SK-N-SH treated with all-trans-retinoic acid at 6 μM for 48 hours (cell line): Measurements from ENCODE around the gene FGGY.

ENCODE experiments used
- ARNTL ChIP-seq: fragments of 450-650 bp; formaldehyde crosslinking; IDR thresholded peaks from 2 replicates; pipeline ENCODE4 v1.5.0; 2020; ENCODE audit warnings: low read depth, mild to moderate bottlenecking, moderate library complexity, borderline replicate concordance
- ESRRG ChIP-seq: fragments of 250-450 bp; sonication (Bioruptor Pico); IDR thresholded peaks from 2 replicates; pipeline ENCODE4 v1.6.1; 2021; ENCODE audit warnings: mild to moderate bottlenecking
- GLIS3 ChIP-seq: fragments of 250-450 bp; sonication (Bioruptor Pico); IDR thresholded peaks from 2 replicates; pipeline ENCODE4 v1.5.0; 2020; ENCODE audit warnings: mild to moderate bottlenecking, moderate library complexity
- OSR1 ChIP-seq: fragments of 250-450 bp; sonication (Bioruptor Pico); IDR thresholded peaks from 2 replicates; pipeline ENCODE4 v1.8.0; 2022; ENCODE audit warnings: moderate library complexity, mild to moderate bottlenecking, inconsistent platforms
- PATZ1 ChIP-seq: fragments of 250-450 bp; sonication (Bioruptor Pico); IDR thresholded peaks from 2 replicates; pipeline ENCODE4 v1.8.0; 2020; ENCODE audit warnings: mild to moderate bottlenecking, moderate library complexity, borderline replicate concordance
- RARB ChIP-seq: fragments of 250-450 bp; sonication (Bioruptor Pico); IDR thresholded peaks from 2 replicates; pipeline ENCODE4 v1.8.0; 2021; ENCODE audit warnings: mild to moderate bottlenecking, moderate library complexity
- TCF4 ChIP-seq: fragments of 250-450 bp; sonication (Bioruptor Pico); IDR thresholded peaks from 2 replicates; pipeline ENCODE4 v1.8.0; 2021; ENCODE audit warnings: mild to moderate bottlenecking, moderate library complexity, borderline replicate concordance
- TOX ChIP-seq: fragments of 250-450 bp; sonication (Bioruptor Pico); IDR thresholded peaks from 2 replicates; pipeline ENCODE4 v1.8.0; 2021; ENCODE audit warnings: mild to moderate bottlenecking, moderate library complexity, borderline replicate concordance
- ZFP3 ChIP-seq: fragments of 250-450 bp; sonication (Bioruptor Pico); IDR thresholded peaks from 2 replicates; pipeline ENCODE4 v1.5.0; 2020; ENCODE audit warnings: mild to moderate bottlenecking, moderate library complexity
- TF ChIP-seq, protein P1 (sequence below): fragments of 250-450 bp; sonication (Bioruptor Pico); IDR thresholded peaks from 2 replicates; pipeline ENCODE4 v1.5.1; 2020; ENCODE audit warnings: low read depth, mild to moderate bottlenecking, moderate library complexity

DNA sequence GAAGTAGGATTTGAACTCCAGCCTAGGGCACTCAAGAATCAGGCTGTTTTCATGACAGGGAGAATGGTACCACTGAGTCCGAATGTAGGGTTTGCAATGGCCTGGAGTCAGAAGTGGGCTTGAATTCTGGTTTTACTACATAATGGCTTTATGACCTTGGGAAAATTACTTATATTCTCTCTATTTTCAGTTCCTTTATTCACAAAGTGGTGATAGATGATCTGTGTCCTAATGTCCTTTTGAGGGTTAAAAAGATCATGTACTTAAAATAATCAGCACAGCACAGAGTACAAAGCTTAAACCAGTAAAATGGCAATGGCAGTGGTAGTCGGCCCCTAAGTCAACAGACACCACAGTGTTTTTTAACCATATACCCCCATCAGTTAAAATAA, 454.1 kb downstream of the FGGY start:
- no peak for TF ChIP-seq OSR1 (CRISPR knock-in tag)
- no peak for TF ChIP-seq PATZ1 (CRISPR knock-in tag)
- no peak for TF ChIP-seq ZFP3 (CRISPR knock-in tag)
- TF ChIP-seq, protein P1, sequence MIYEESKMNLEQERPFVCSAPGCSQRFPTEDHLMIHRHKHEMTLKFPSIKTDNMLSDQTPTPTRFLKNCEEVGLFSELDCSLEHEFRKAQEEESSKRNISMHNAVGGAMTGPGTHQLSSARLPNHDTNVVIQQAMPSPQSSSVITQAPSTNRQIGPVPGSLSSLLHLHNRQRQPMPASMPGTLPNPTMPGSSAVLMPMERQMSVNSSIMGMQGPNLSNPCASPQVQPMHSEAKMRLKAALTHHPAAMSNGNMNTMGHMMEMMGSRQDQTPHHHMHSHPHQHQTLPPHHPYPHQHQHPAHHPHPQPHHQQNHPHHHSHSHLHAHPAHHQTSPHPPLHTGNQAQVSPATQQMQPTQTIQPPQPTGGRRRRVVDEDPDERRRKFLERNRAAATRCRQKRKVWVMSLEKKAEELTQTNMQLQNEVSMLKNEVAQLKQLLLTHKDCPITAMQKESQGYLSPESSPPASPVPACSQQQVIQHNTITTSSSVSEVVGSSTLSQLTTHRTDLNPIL (CRISPR knock-in tag), result no peak
- TF ChIP-seq TOX (CRISPR knock-in tag), result no peak
- TF ChIP-seq TCF4 (CRISPR knock-in tag), result no peak
- TF ChIP-seq ARNTL, result no peak
- no peak for TF ChIP-seq GLIS3
- no peak for TF ChIP-seq ESRRG (CRISPR knock-in tag)
- no peak for TF ChIP-seq RARB
